ENCODE results near the gene TMEM258.
A peak's percentile ranks its signal among the peaks of the same experiment; 100 is the strongest.

Gene TMEM258

GRCh38 chr11:61795876-61796526 is 3.6 kb upstream of the TMEM258 start:
- no peak for DNase-seq (ENCODE audit: low spot score)

- no peak for DNase-seq (ENCODE audit: low spot score)
Observed at GRCh38 chr11:61795459-61795858, 3.1 kb upstream of the TMEM258 start.

GRCh38 chr11:61794579-61794978 is 2.2 kb upstream of the TMEM258 start:
- DNase-seq (ENCODE audit: low spot score) = no peak

GRCh38 chr11:61793829-61794204 is 1.4 kb upstream of the TMEM258 start:
- DNase-seq (ENCODE audit: low spot score) = no peak

- no peak for DNase-seq (ENCODE audit: low spot score)
Observed at GRCh38 chr11:61793083-61793828, 857 bp upstream of the TMEM258 start.

- DNase-seq (ENCODE audit: low spot score) = peak; percentile 72
Observed at GRCh38 chr11:61791737-61792309, 576 bp downstream of the TMEM258 start.

- peak; percentile 53 for DNase-seq (ENCODE audit: low spot score)
Observed at GRCh38 chr11:61787928-61788491, 4.4 kb downstream of the TMEM258 start.

- peak; percentile 39 for DNase-seq (ENCODE audit: low spot score)
Observed at GRCh38 chr11:61785837-61786402, 6.5 kb downstream of the TMEM258 start.

GRCh38 chr11:61784506-61784805 is 7.9 kb downstream of the TMEM258 start:
- DNase-seq (ENCODE audit: low spot score) = no peak

- DNase-seq (ENCODE audit: low spot score) = no peak
Observed at GRCh38 chr11:61783717-61784505, 8.5 kb downstream of the TMEM258 start.

- DNase-seq (ENCODE audit: low spot score) = no peak
Observed at GRCh38 chr11:61782841-61783240, 9.6 kb downstream of the TMEM258 start.

GRCh38 chr11:61782299-61782698 is 10.1 kb downstream of the TMEM258 start:
- no peak for DNase-seq (ENCODE audit: low spot score)

GRCh38 chr11:61781585-61781984 is 10.8 kb downstream of the TMEM258 start:
- no peak for DNase-seq (ENCODE audit: low spot score)

GRCh38 chr11:61780581-61781162 is 11.7 kb downstream of the TMEM258 start:
- no peak for DNase-seq (ENCODE audit: low spot score)

- no peak for DNase-seq (ENCODE audit: low spot score)
Observed at GRCh38 chr11:61779666-61780525, 12.5 kb downstream of the TMEM258 start.

GRCh38 chr11:61778920-61779650 is 13.3 kb downstream of the TMEM258 start:
- no peak for DNase-seq (ENCODE audit: low spot score)

GRCh38 chr11:61778357-61778886 is 14.0 kb downstream of the TMEM258 start:
- no peak for DNase-seq (ENCODE audit: low spot score)

GRCh38 chr11:61777234-61778090 is 14.9 kb downstream of the TMEM258 start:
- no peak for DNase-seq (ENCODE audit: low spot score)

- DNase-seq (ENCODE audit: low spot score) = peak; percentile 83
Observed at GRCh38 chr11:61776561-61777075, 15.8 kb downstream of the TMEM258 start.

Measured in NAMALWA (cell line).